SK-N-SH (cell line): ENCODE measurements around the gene AUTS2.

Experiments used
- CTCF ChIP-seq: fragments of 200-600 bp; sonication (generic); IDR thresholded peaks from 2 replicates; pipeline ENCODE4 v1.6.1; 2017; ENCODE audit warnings: antibody characterized with exemption, mild to moderate bottlenecking, moderate library complexity
- EP300 ChIP-seq, 2 experiments: IDR thresholded peaks; 2 replicates each; pipeline versions ENCODE4 v1.4.0 to v1.6.1; 2012; ENCODE audit warnings: borderline replicate concordance in 1 of 2, low read depth in 1 of 2, low read length in 1 of 2
- GABPA ChIP-seq: IDR thresholded peaks from 2 replicates; pipeline ENCODE4 v1.4.0; 2012; ENCODE audit warnings: low read depth, mild to moderate bottlenecking
- TF ChIP-seq, protein P1 (sequence below): IDR thresholded peaks from 2 replicates; pipeline ENCODE4 v1.4.0; 2012; ENCODE audit warnings: low read depth

GRCh38 chr7:69638674-69639073 lies 40.4 kb downstream of the AUTS2 start:
- TF ChIP-seq CTCF = no peak
- TF ChIP-seq EP300 (IDR thresholded peaks at IDR 0.05; ENCODE audit: borderline replicate concordance in 1 of 2, low read depth in 1 of 2, low read length in 1 of 2) = no peak
- TF ChIP-seq, protein P1, sequence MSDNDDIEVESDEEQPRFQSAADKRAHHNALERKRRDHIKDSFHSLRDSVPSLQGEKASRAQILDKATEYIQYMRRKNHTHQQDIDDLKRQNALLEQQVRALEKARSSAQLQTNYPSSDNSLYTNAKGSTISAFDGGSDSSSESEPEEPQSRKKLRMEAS = no peak
- TF ChIP-seq GABPA = no peak
